ENCODE measurements around the gene NRCAM.

GRCh38 chr7:108261560-108262255 is 194.5 kb downstream of the NRCAM start:
- no peak for TF ChIP-seq CTCF (IDR thresholded peaks at IDR 0.05)
- TF ChIP-seq ZNF396 (CRISPR knock-in tag; IDR thresholded peaks at IDR 0.05; ENCODE audit: borderline replicate concordance) = no peak
- TF ChIP-seq ZNF121 (CRISPR knock-in tag; IDR thresholded peaks at IDR 0.05) = no peak
- TF ChIP-seq NFE2L1 (CRISPR knock-in tag; IDR thresholded peaks at IDR 0.05) = no peak
- TF ChIP-seq NFYB (CRISPR knock-in tag; conservative IDR thresholded peaks at IDR 0.05; ENCODE audit: low read depth) = no peak
- no peak for TF ChIP-seq IRF2 (CRISPR knock-in tag; IDR thresholded peaks at IDR 0.05; ENCODE audit: borderline replicate concordance, low read depth)
- no peak for TF ChIP-seq MAX (CRISPR knock-in tag; IDR thresholded peaks at IDR 0.05)
- no peak for TF ChIP-seq NR2C2 (CRISPR knock-in tag; IDR thresholded peaks at IDR 0.05)
- no peak for TF ChIP-seq ZNF423 (CRISPR knock-in tag; IDR thresholded peaks at IDR 0.05)
- TF ChIP-seq FOXJ3 (CRISPR knock-in tag; IDR thresholded peaks at IDR 0.05; ENCODE audit: borderline replicate concordance) = no peak
